TTC549 (cell line): ENCODE measurements around the gene BEND3.
"Not testable (repeated sequence)": the region's sequence is repeated elsewhere in the genome, so short reads cannot be mapped to it uniquely, and the experiment has no call there.

Experiments
- FAIRE-seq: peaks from 2 replicates; lab custom pipeline; 2012; peaks lifted over from hg19 to GRCh38; lab: Jason Lieb, UNC

Gene BEND3

GRCh38 chr6:107121266-107121665 is 6.0 kb upstream of the BEND3 start:
- no peak for FAIRE-seq

- no peak for FAIRE-seq
These were observed 5.1 kb upstream of the BEND3 start for GRCh38 chr6:107120404-107120803.

GRCh38 chr6:107118976-107119375 is 3.7 kb upstream of the BEND3 start:
- no peak for FAIRE-seq

- FAIRE-seq: not testable (repeated sequence)
These were observed 3.2 kb upstream of the BEND3 start for GRCh38 chr6:107118540-107118939.

GRCh38 chr6:107116931-107117330 is 1.6 kb upstream of the BEND3 start:
- no peak for FAIRE-seq

GRCh38 chr6:107116328-107116892 is 1.1 kb upstream of the BEND3 start:
- no peak for FAIRE-seq

- no peak for FAIRE-seq
These were observed 496 bp upstream of the BEND3 start for GRCh38 chr6:107115695-107116327.

GRCh38 chr6:107114213-107114925 is 946 bp downstream of the BEND3 start:
- no peak for FAIRE-seq

- no peak for FAIRE-seq
These were observed 5.1 kb downstream of the BEND3 start for GRCh38 chr6:107110200-107110599.

GRCh38 chr6:107108201-107108890 is 7.0 kb downstream of the BEND3 start:
- no peak for FAIRE-seq

GRCh38 chr6:107107791-107108190 is 7.5 kb downstream of the BEND3 start:
- FAIRE-seq: no peak

GRCh38 chr6:107106165-107106564 is 9.2 kb downstream of the BEND3 start:
- no peak for FAIRE-seq

GRCh38 chr6:107105511-107106116 is 9.7 kb downstream of the BEND3 start:
- FAIRE-seq: no peak

GRCh38 chr6:107103082-107103481 is 12.2 kb downstream of the BEND3 start:
- no peak for FAIRE-seq

GRCh38 chr6:107102414-107102805 is 12.9 kb downstream of the BEND3 start:
- no peak for FAIRE-seq

GRCh38 chr6:107101686-107102413 is 13.5 kb downstream of the BEND3 start:
- no peak for FAIRE-seq

- no peak for FAIRE-seq
These were observed 14.1 kb downstream of the BEND3 start for GRCh38 chr6:107101211-107101610.

GRCh38 chr6:107098436-107099307 is 16.6 kb downstream of the BEND3 start:
- no peak for FAIRE-seq

- not testable (repeated sequence) for FAIRE-seq
These were observed 30.9 kb downstream of the BEND3 start for GRCh38 chr6:107084459-107084858.

- FAIRE-seq: no peak
These were observed 31.4 kb downstream of the BEND3 start for GRCh38 chr6:107083921-107084320.
